ENCODE results near the gene NELFCD. TPM values are rescaled to one million over a fixed set of nuclear protein-coding genes. Genes with fewer than 3 reads are reported as not detected.

NELFCD gene
- total and polyA plus RNA-seq, 10 of the 15 experiments (the other 5 are each of a cell fraction or from before 2014, with no cell fraction given): 8.9 to 109 (median 82.9) TPM

DNA sequence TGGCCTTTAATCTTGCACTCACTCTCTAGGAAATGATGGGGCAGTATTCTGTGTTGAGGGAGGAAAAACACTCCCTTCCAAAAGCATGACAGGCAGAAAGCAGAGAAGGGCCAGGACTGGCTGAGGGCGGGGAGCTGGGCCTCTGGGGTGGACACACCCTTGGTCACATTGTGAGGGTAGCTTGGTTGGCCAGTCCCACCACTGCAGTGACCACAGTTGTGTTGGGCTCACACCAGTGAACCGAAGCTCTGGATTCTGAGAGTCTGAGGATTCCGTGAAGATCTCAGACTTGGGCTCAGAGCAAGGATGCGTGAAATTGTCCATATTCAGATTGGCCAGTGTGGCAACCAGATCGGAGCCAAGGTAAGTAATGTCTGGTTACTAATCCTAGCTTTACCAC lies 38.2 kb downstream of the NELFCD start, which contains the start of gene TUBB1:
Gene TUBB1, plus strand, starts transcription at position 213 of the 400 bp plus-strand sequence. Its CDS starts 94 bp downstream, at position 307.
- Histone ChIP-seq H3K4me1 (ENCODE audit: control insufficient read depth, insufficient read depth, low read length) (peaks cover 11% of the 10 kb centered on the region), H3K27me3 (replicated peaks in 1 of 2; ENCODE audit: control insufficient read depth in 2 of 2, insufficient read depth in 2 of 2, low read length in 1 of 2) (no peaks in the 10 kb centered on the region), H4K20me1 (ENCODE audit: control insufficient read depth, insufficient read depth) (no peaks in the 10 kb centered on the region), H3K9me3 (replicated peaks; ENCODE audit: control insufficient read depth, insufficient read depth, low read length) (no peaks in the 10 kb centered on the region), H3K9ac (ENCODE audit: control insufficient read depth, insufficient read depth, low read length) (no peak within 1 kb of the TSS), H3K4me2 (ENCODE audit: control insufficient read depth, insufficient read depth) (no peak within 1 kb of the TSS), H3K36me3 (ENCODE audit: control insufficient read depth in 2 of 2, insufficient read depth in 2 of 2, low read length in 1 of 2) (peaks cover 9 to 16% of the 10 kb centered on the region in 2 experiments), H3K27ac (ENCODE audit: control insufficient read depth, insufficient read depth) (no peak within 1 kb of the TSS), H2AFZ (ENCODE audit: control insufficient read depth, low read depth, low read length) (no peak within 1 kb of the TSS), H3K79me2 (ENCODE audit: control insufficient read depth, insufficient read depth, low read length) (no peaks in the 10 kb centered on the region), H3K4me3 (no peak within 1 kb of the TSS)
- ATAC-seq (no peak), DNase-seq (ENCODE audit: low read depth, low spot score) (no peak), FAIRE-seq (no peak)
- ChIA-PET CTCF (no interaction called here), SMC1A (ENCODE audit: uncharacterized antibody, unreplicated experiment) (interaction anchor here (1.1 kb wide), 1 partner anchor 10 kb away, joined by 3 read pairs; no protein-coding TSS in a partner anchor), POLR2A (interaction anchor here (1.0 to 1.2 kb wide), 2 partner anchors 13 to 36 kb away, joined by 3 read pairs; partner anchors contain the start of gene ATP5F1E), RAD21 (ENCODE audit: unreplicated experiment) (no interaction called here)
- WGBS (ENCODE audit: insufficient coverage, insufficient replicate concordance, low lambda C conversion rate, missing lambda C conversion rate): 96% methylated on average over 5 of the region's 5 CpGs
- intact Hi-C loops (cut with micrococcal nuclease; ENCODE audit: unreplicated experiment) (no loop called here), in situ Hi-C loops (cut with MboI) (no loop called here)
- no peak for TF ChIP-seq MTA2 (IDR thresholded peaks at IDR 0.05; ENCODE audit: low read depth)
- TF ChIP-seq, protein P1, sequence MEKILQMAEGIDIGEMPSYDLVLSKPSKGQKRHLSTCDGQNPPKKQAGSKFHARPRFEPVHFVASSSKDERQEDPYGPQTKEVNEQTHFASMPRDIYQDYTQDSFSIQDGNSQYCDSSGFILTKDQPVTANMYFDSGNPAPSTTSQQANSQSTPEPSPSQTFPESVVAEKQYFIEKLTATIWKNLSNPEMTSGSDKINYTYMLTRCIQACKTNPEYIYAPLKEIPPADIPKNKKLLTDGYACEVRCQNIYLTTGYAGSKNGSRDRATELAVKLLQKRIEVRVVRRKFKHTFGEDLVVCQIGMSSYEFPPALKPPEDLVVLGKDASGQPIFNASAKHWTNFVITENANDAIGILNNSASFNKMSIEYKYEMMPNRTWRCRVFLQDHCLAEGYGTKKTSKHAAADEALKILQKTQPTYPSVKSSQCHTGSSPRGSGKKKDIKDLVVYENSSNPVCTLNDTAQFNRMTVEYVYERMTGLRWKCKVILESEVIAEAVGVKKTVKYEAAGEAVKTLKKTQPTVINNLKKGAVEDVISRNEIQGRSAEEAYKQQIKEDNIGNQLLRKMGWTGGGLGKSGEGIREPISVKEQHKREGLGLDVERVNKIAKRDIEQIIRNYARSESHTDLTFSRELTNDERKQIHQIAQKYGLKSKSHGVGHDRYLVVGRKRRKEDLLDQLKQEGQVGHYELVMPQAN (conservative IDR thresholded peaks at IDR 0.05): no peak
- TF ChIP-seq RCOR1 (conservative IDR thresholded peaks at IDR 0.05; ENCODE audit: low read depth, low read length): no peak
- no peak for TF ChIP-seq NFYA (IDR thresholded peaks at IDR 0.05; ENCODE audit: borderline replicate concordance, low read depth, low read length)
- no peak for TF ChIP-seq RUNX3 (IDR thresholded peaks at IDR 0.05; ENCODE audit: low read length)
- TF ChIP-seq, protein P2, sequence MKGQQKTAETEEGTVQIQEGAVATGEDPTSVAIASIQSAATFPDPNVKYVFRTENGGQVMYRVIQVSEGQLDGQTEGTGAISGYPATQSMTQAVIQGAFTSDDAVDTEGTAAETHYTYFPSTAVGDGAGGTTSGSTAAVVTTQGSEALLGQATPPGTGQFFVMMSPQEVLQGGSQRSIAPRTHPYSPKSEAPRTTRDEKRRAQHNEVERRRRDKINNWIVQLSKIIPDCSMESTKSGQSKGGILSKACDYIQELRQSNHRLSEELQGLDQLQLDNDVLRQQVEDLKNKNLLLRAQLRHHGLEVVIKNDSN (IDR thresholded peaks at IDR 0.05; ENCODE audit: borderline replicate concordance, extremely low read length, insufficient read depth, low read depth, low read length): no peak
- no peak for TF ChIP-seq FOXM1 (IDR thresholded peaks at IDR 0.05; ENCODE audit: low read depth, low read length)
- TF ChIP-seq JUND (IDR thresholded peaks at IDR 0.05; ENCODE audit: low read depth, low read length): no peak
- no peak for TF ChIP-seq SUZ12 (IDR thresholded peaks at IDR 0.05; ENCODE audit: unreplicated experiment)
- BruUV-seq (replicated peaks): no TSS peak
